Spleen (tissue), 11 donors: Measurements from ENCODE around the gene UNC50. TPM values are rescaled to one million over a fixed set of nuclear protein-coding genes. Genes with fewer than 3 reads are reported as not detected.
A peak's percentile ranks its signal among the peaks of the same experiment; 100 is the strongest.

Experiments used
- DNase-seq: peaks from one replicate; pipeline ENCODE4 v3.0.0-alpha.2; 2020
- H3K27ac ChIP-seq, 8 donors: fragments of 200-600 bp; sonication (generic) in 7 of 8; 1 replicate in 4 of 8; 2 replicates in 4 of 8; pipeline versions ENCODE4 v1.5.0 to v1.8.0; 2016 to 2021; ENCODE audit warnings: inconsistent platforms in 4 of 8, mild to moderate bottlenecking in 4 of 8, moderate library complexity in 1 of 8
- H3K27me3 ChIP-seq, 7 donors: fragments of 200-600 bp; sonication (generic) in 6 of 7; replicated peaks in 1 of 7; 1 replicate in 4 of 7; 2 replicates in 3 of 7; pipeline versions ENCODE4 v1.5.0 to v1.8.0; 2016 to 2021; ENCODE audit warnings: inconsistent platforms in 3 of 7, mild to moderate bottlenecking in 1 of 7
- H3K36me3 ChIP-seq, 6 donors: fragments of 200-600 bp; sonication (generic) in 5 of 6; 1 replicate in 4 of 6; 2 replicates in 2 of 6; pipeline versions ENCODE4 v1.5.0 to v1.8.0; 2016 to 2021; ENCODE audit warnings: inconsistent platforms in 2 of 6
- H3K4me1 ChIP-seq, 6 donors: fragments of 200-600 bp; sonication (generic) in 5 of 6; 1 replicate in 3 of 6; 2 replicates in 3 of 6; pipeline versions ENCODE4 v1.5.0 to v1.8.0; 2016 to 2021; ENCODE audit warnings: inconsistent platforms in 3 of 6
- H3K4me3 ChIP-seq, 8 donors: fragments of 200-600 bp; sonication (generic) in 7 of 8; 1 replicate in 4 of 8; 2 replicates in 4 of 8; pipeline versions ENCODE4 v1.5.0 to v1.8.0; 2016 to 2021; ENCODE audit warnings: inconsistent platforms in 4 of 8, mild to moderate bottlenecking in 4 of 8, moderate library complexity in 2 of 8
- H3K9me3 ChIP-seq, 8 donors: fragments of 200-600 bp; sonication (generic) in 7 of 8; 1 replicate in 4 of 8; 2 replicates in 4 of 8; pipeline versions ENCODE4 v1.5.0 to v1.8.0; 2016 to 2021; ENCODE audit warnings: inconsistent platforms in 4 of 8
- CTCF ChIP-seq, 11 experiments: fragments of 200-600 bp in 7 of 11; fragments of 450-650 bp in 4 of 11; sonication (generic) in 4 of 11; IDR thresholded peaks in 8 of 11; conservative IDR thresholded peaks in 3 of 11; 1 replicate in 7 of 11; 2 replicates in 4 of 11; pipeline versions ENCODE4 v1.4.0 to v1.8.0; 2016 to 2021; ENCODE audit warnings: antibody characterized with exemption in 11 of 11, inconsistent platforms in 4 of 11, mild to moderate bottlenecking in 1 of 11
- POLR2A ChIP-seq, 3 donors: fragments of 450-650 bp; IDR thresholded peaks; one replicate each; pipeline ENCODE4 v1.5.1; 2017; ENCODE audit warnings: antibody characterized with exemption in 3 of 3, mild to moderate bottlenecking in 1 of 3
- POLR2AphosphoS5 ChIP-seq, 3 donors: sonication (generic); formaldehyde crosslinking; IDR thresholded peaks; one replicate each; pipeline ENCODE4 v1.5.1; 2017; ENCODE audit warnings: antibody characterized with exemption in 3 of 3
- WGBS, 5 donors: extraction: QIAGEN DNeasy Blood & Tissue Kit in 3 of 5; methylation state at CpG; one replicate each; pipeline versions ENCODE4 v1.1.5 to v1.1.7; 2013 to 2018; 5-methylcytosine and 5-hydroxymethylcytosine counted together
- intact Hi-C: fragments of 100-400 bp; cut with DNase I; formaldehyde crosslinking; loops from one replicate; pipeline ENCODE4 v1.15.0; 2023; ENCODE audit warnings: low total_unique reads
- polyA plus RNA-seq, 3 donors: library from polyadenylated mRNA; stranded (reverse); fragments of 200-250 nt; gene quantifications; one replicate each; pipeline ENCODE4 v1.2.1, GENCODE V29; 2013
- total RNA-seq, 7 donors: library from RNA; depleted of rRNA in 3 of 7; stranded (reverse); fragments of >200 nt in 3 of 7; fragmentation: NEBNext Ultra II Directional in 4 of 7; extraction: Animal tissue kit (Norgen Biotek cat#: 25700) in 4 of 7; gene quantifications; one replicate each; pipeline versions ENCODE4 v1.1.0 to v1.2.1, GENCODE V29; 2016 to 2021
- donor health status: healthy with polysubstance abuse.
- donor health status: DM: no; HTN: no; CAD: no; lungs with moderate emphysema.
- donor health status: DM: no; HTN: no; CAD: no.
- donor health status: Bipolar disorder and iron deficiency.
- donor health status: healthy.
- donor health status: DM: no; HTN: no; CAD: no.
- donor health status: DM: yes; HTN: yes; CAD: no.

Gene UNC50
- total and polyA plus RNA-seq, 10 donors = 32.1 to 56.5 (median 43.3) TPM

DNA sequence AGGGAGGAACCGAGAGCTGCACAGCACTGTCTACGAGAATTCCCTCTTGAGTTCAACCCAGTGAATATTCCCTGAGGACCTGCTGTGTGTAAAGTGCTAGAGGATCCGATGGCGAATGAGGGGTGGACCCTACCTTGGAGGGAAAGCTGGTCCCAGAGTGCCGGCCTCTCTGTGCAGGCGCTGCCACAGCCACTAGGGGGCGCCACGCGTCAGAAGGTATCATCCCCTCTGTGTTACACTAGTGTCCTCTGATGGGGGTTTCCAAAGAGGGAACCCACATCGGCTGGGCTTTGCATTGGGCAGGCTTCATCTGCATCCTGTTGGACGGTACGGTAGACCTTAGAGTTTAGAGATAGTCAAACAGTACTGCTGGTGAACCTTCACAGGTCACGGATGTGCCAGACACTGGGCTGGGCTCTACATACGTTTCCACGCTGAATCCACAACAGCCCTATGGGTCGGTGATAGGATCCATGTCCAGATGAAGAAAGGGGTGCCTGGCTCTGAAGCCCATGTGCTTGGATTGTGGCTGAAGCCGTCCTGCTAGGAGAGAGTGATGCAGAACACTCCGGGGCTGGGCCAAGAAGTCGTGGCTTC lies 39.1 kb upstream of the UNC50 start:
- Histone ChIP-seq H3K9me3 (no peaks in the 10 kb centered on the region), H3K4me1 (peaks cover 0 to 7% (median 0%) of the 10 kb centered on the region in 6 donors), H3K27me3 (no peaks in the 10 kb centered on the region), H3K36me3 (peaks cover 0 to 100% (median 93%) of the 10 kb centered on the region in 6 donors), H3K4me3 (no peak overlapping the region), H3K27ac (no peak overlapping the region)
- DNase-seq = peak; percentile 90
- WGBS, 5 donors = 68 to 71% (median 70%) methylated on average over 17 to 19 of the region's 19 CpGs
- intact Hi-C loops = no loop called here
- TF ChIP-seq CTCF (IDR thresholded peaks at IDR 0.05 in 8 of 11, conservative IDR thresholded peaks at IDR 0.05 in 3 of 11) (peak; percentile 45 to 92 (median 78)), POLR2A (IDR thresholded peaks at IDR 0.05) (no peak)

DNA sequence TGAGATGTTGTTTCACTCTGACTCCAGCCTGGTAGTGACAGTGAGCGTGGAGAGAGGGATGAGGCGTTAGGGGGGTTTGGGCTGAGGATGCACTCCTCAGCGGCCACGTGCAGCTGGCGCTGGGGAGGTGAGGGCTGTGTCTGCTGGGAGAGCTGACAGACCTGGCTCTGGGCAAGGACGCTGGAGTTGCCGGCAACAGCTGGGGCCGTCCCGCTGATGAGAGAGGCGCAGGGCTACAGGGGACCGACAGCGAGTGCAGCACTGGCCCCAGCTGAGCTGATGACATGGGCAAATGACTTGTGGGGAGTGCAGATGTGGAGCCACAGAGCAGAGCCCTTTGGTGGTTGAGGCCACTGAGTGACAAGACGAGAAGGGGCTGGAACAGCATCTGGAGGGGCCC lies 38.5 kb upstream of the UNC50 start:
- WGBS, 5 donors = 94 to 97% (median 97%) methylated on average over 8 to 13 of the region's 13 CpGs
- DNase-seq = no peak
- Histone ChIP-seq H3K36me3 (peaks cover 0 to 100% (median 90%) of the 10 kb centered on the region in 6 donors), H3K4me3 (no peak overlapping the region), H3K27me3 (no peaks in the 10 kb centered on the region), H3K9me3 (no peaks in the 10 kb centered on the region), H3K27ac (no peak overlapping the region), H3K4me1 (peaks cover 0 to under 1% (median 0%) of the 10 kb centered on the region in 6 donors)
- intact Hi-C loops = no loop called here
- TF ChIP-seq POLR2AphosphoS5 (IDR thresholded peaks at IDR 0.05) (no peak), CTCF (IDR thresholded peaks at IDR 0.05 in 8 of 11, conservative IDR thresholded peaks at IDR 0.05 in 3 of 11) (no peak), POLR2A (IDR thresholded peaks at IDR 0.05) (no peak)

DNA sequence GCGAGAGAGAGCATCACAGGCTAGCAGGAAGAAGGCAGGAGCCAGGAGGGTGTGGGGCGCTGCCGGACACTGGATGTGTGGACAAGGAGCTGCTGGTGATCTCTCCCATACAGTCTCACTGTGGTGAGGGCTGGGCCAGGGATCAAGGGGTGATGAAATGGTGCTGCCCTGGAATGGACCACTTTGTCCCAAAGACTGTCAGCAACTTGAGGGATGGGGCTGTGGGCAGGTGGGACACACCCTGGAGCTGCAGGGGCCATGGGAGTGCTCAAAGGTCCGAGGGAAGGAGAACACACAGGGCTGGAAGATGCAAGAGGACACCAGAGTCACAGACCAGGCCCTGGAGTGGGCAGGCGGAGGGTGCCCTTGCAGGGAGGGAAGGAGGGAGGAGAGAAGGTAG lies 38.0 kb upstream of the UNC50 start:
- Histone ChIP-seq H3K27me3 (no peaks in the 10 kb centered on the region), H3K27ac (no peak overlapping the region), H3K9me3 (no peaks in the 10 kb centered on the region), H3K4me1 (no peaks in the 10 kb centered on the region), H3K36me3 (peaks cover 0 to 100% (median 89%) of the 10 kb centered on the region in 6 donors), H3K4me3 (no peak overlapping the region)
- DNase-seq = no peak
- 92 to 99% (median 97%) methylated on average over 5 of the region's 5 CpGs for WGBS, 5 donors
- TF ChIP-seq POLR2AphosphoS5 (IDR thresholded peaks at IDR 0.05) = no peak
- TF ChIP-seq POLR2A (IDR thresholded peaks at IDR 0.05) = no peak
- no peak for TF ChIP-seq CTCF (IDR thresholded peaks at IDR 0.05 in 8 of 11, conservative IDR thresholded peaks at IDR 0.05 in 3 of 11)
- intact Hi-C loops = no loop called here

- TF ChIP-seq POLR2AphosphoS5 (IDR thresholded peaks at IDR 0.05) (peak in 1 of 3 donors; percentile 22), POLR2A (IDR thresholded peaks at IDR 0.05) (no peak), CTCF (IDR thresholded peaks at IDR 0.05 in 8 of 11, conservative IDR thresholded peaks at IDR 0.05 in 3 of 11) (no peak)
- intact Hi-C loops = no loop called here
- Histone ChIP-seq H3K4me1 (no peaks in the 10 kb centered on the region), H3K9me3 (no peaks in the 10 kb centered on the region), H3K4me3 (no peak overlapping the region), H3K27ac (no peak overlapping the region), H3K36me3 (peaks cover 0 to 100% (median 85%) of the 10 kb centered on the region in 6 donors), H3K27me3 (no peaks in the 10 kb centered on the region)
- DNase-seq = no peak
- 88 to 97% (median 93%) methylated on average over 13 of the region's 13 CpGs for WGBS, 5 donors
Measured at GRCh38 chr2:98571121-98571701, 37.2 kb upstream of the UNC50 start.
